ENCODE measurements around the gene PRR29. TPM values are rescaled to one million over a fixed set of nuclear protein-coding genes. Genes with fewer than 3 reads are reported as not detected.
A peak's percentile ranks its signal among the peaks of the same experiment; 100 is the strongest.

The PRR29 gene
- polyA plus RNA-seq, 3 donors: 0.03 to 2.1 (median 1.4) TPM

- intact Hi-C loops (cut with micrococcal nuclease): no loop called here
- Histone ChIP-seq H3K4me1 (ENCODE audit: control insufficient read depth in 1 of 2, insufficient read depth in 2 of 2, low read length in 2 of 2) (no peaks in the 10 kb centered on the region), H3K27me3 (ENCODE audit: control insufficient read depth in 2 of 2, insufficient read depth in 2 of 2, low read length in 2 of 2) (no peaks in the 10 kb centered on the region), H4K20me1 (ENCODE audit: insufficient read depth, low read length) (no peaks in the 10 kb centered on the region), H3K79me2 (ENCODE audit: insufficient read depth, low read length) (no peaks in the 10 kb centered on the region), H3K36me3 (replicated peaks in 1 of 2; ENCODE audit: control insufficient read depth in 1 of 2, insufficient read depth in 2 of 2, low read length in 2 of 2) (no peaks in the 10 kb centered on the region), H3K4me3 (replicated peaks in 1 of 3; ENCODE audit: low read depth in 2 of 3, low read length in 3 of 3) (no peak overlapping the region), H3K9me3 (replicated peaks in 1 of 2; ENCODE audit: control insufficient read depth in 1 of 2, insufficient read depth in 1 of 2, low read length in 2 of 2) (no peaks in the 10 kb centered on the region), H3K4me2 (replicated peaks; ENCODE audit: extremely low read depth, low read length, poor library complexity, severe bottlenecking) (no peak overlapping the region), H3K27ac (ENCODE audit: low read depth in 1 of 2, low read length in 2 of 2) (no peak overlapping the region), H3K9ac (ENCODE audit: insufficient read depth, low read length, poor library complexity, severe bottlenecking) (no peak overlapping the region), H2AFZ (ENCODE audit: insufficient read depth, low read depth, low read length, poor library complexity, severe bottlenecking) (no peak overlapping the region)
- Mint-ChIP-seq H3K4me3 (no peak overlapping the region), H3K9me3 (peaks cover 0 to 3% (median 0%) of the 10 kb centered on the region in 7 donors), H3K27me3 (ENCODE audit: low read depth in 3 of 3) (peaks cover 5 to 7% (median 6%) of the 10 kb centered on the region in 3 donors), H3K27ac (peak overlapping the region in 3 of 7 donors; percentile 42 to 60 (median 46)), H3K4me1 (peaks cover 5% of the 10 kb centered on the region), H3K36me3 (no peaks in the 10 kb centered on the region)
- WGBS (ENCODE audit: insufficient coverage): 8% methylated on average over 2 of the region's 11 CpGs
- no peak for TF ChIP-seq CTCF (IDR thresholded peaks at IDR 0.05)
- no peak for DNase-seq
Measured at GRCh38 chr17:63954402-63955063, 43.6 kb upstream of the PRR29 start.

GRCh38 chr17:63955232-63955631, 42.9 kb upstream of the PRR29 start:
- H3K4me3 ChIP-seq (replicated peaks in 1 of 3; ENCODE audit: low read depth in 2 of 3, low read length in 3 of 3): no peak overlapping the region
- H2AFZ ChIP-seq (ENCODE audit: insufficient read depth, low read depth, low read length, poor library complexity, severe bottlenecking): no peak overlapping the region
- WGBS (ENCODE audit: insufficient coverage): 100% methylated on average over 4 of the region's 11 CpGs
- H3K4me1 ChIP-seq (ENCODE audit: control insufficient read depth in 1 of 2, insufficient read depth in 2 of 2, low read length in 2 of 2): no peaks in the 10 kb centered on the region
- intact Hi-C loops (cut with micrococcal nuclease): no loop called here
- no peak for DNase-seq
- Mint-ChIP-seq H3K9me3 (peaks cover 0 to 3% (median 0%) of the 10 kb centered on the region in 7 donors), H3K27me3 (ENCODE audit: low read depth in 3 of 3) (peaks cover 6 to 8% (median 7%) of the 10 kb centered on the region in 3 donors), H3K27ac (no peak overlapping the region), H3K4me1 (peaks cover 5% of the 10 kb centered on the region), H3K36me3 (no peaks in the 10 kb centered on the region), H3K4me3 (no peak overlapping the region)
- no peaks in the 10 kb centered on the region for H3K9me3 ChIP-seq (replicated peaks in 1 of 2; ENCODE audit: control insufficient read depth in 1 of 2, insufficient read depth in 1 of 2, low read length in 2 of 2)
- H3K27ac ChIP-seq (ENCODE audit: low read depth in 1 of 2, low read length in 2 of 2): no peak overlapping the region
- H3K79me2 ChIP-seq (ENCODE audit: insufficient read depth, low read length): no peaks in the 10 kb centered on the region
- H3K27me3 ChIP-seq (ENCODE audit: control insufficient read depth in 2 of 2, insufficient read depth in 2 of 2, low read length in 2 of 2): no peaks in the 10 kb centered on the region
- H3K4me2 ChIP-seq (replicated peaks; ENCODE audit: extremely low read depth, low read length, poor library complexity, severe bottlenecking): no peak overlapping the region
- no peak for TF ChIP-seq CTCF (IDR thresholded peaks at IDR 0.05)
- no peak overlapping the region for H3K9ac ChIP-seq (ENCODE audit: insufficient read depth, low read length, poor library complexity, severe bottlenecking)
- no peaks in the 10 kb centered on the region for H3K36me3 ChIP-seq (replicated peaks in 1 of 2; ENCODE audit: control insufficient read depth in 1 of 2, insufficient read depth in 2 of 2, low read length in 2 of 2)
- H4K20me1 ChIP-seq (ENCODE audit: insufficient read depth, low read length): no peaks in the 10 kb centered on the region
